Measurements from ENCODE around the gene MRPL4.

- TF ChIP-seq CTCF (IDR thresholded peaks at IDR 0.05), result no peak
- TF ChIP-seq POLR2A (IDR thresholded peaks at IDR 0.05), result no peak
Measured at GRCh38 chr19:10283301-10284064, 31.5 kb downstream of the MRPL4 start.
